OCI-LY7 (cell line): Measurements from ENCODE around the gene GLRX3. TPM values are rescaled to one million over a fixed set of nuclear protein-coding genes. Genes with fewer than 3 reads are reported as not detected.

Experiments
- BruUV-seq: library from RNA; stranded (reverse); fragments of 400-500 nt; replicated peaks from 2 replicates; lab custom pipeline; 2021; lab: Mats Ljungman, UMichigan
- CTCF ChIA-PET: fragments of 300-600 bp; sonication (Branson Sonifier 250); formaldehyde crosslinking; loops from one replicate; lab custom pipeline; 2022; ENCODE audit warnings: antibody characterized with exemption; ENCODE audit not compliant: unreplicated experiment; lab: Charles Lee
- POLR2A ChIA-PET: fragments of 300-600 bp; sonication (Branson Sonifier 250); formaldehyde crosslinking; loops from one replicate; lab custom pipeline; 2022; ENCODE audit warnings: antibody characterized with exemption; lab: Charles Lee
- DNase-seq: peaks from one replicate; pipeline ENCODE4 v3.0.0-alpha.2; 2015; ENCODE audit warnings: low spot score
- H2AFZ ChIP-seq: fragments of 200-600 bp; sonication (generic), shearing (Covaris generic); 2 replicates; pipeline ENCODE4 v1.6.1; 2014; ENCODE audit warnings: mild to moderate bottlenecking, antibody characterized with exemption, low read length, moderate library complexity
- H3K27ac ChIP-seq: fragments of 200-600 bp; sonication (generic); 2 replicates; pipeline ENCODE4 v1.5.1; 2014; ENCODE audit warnings: mixed run types, low read depth, mild to moderate bottlenecking, moderate library complexity, low read length, inconsistent platforms; ENCODE audit not compliant: poor library complexity, severe bottlenecking
- H3K36me3 ChIP-seq: fragments of 200-600 bp; sonication (generic); 2 replicates; pipeline ENCODE4 v1.6.1; 2014; ENCODE audit warnings: mild to moderate bottlenecking, antibody characterized with exemption, low read length, moderate library complexity, mixed read lengths; ENCODE audit not compliant: insufficient read depth
- H3K4me1 ChIP-seq: fragments of 200-600 bp; sonication (generic); 2 replicates; pipeline ENCODE4 v1.5.1; 2014; ENCODE audit warnings: mild to moderate bottlenecking, low read length; ENCODE audit not compliant: insufficient read depth, poor library complexity, severe bottlenecking
- H3K4me2 ChIP-seq: fragments of 200-600 bp; sonication (generic); 2 replicates; pipeline ENCODE4 v1.6.1; 2014; ENCODE audit warnings: mild to moderate bottlenecking, low read length
- H3K4me3 ChIP-seq: fragments of 200-600 bp; sonication (generic); 2 replicates; pipeline ENCODE4 v1.5.1; 2014; ENCODE audit warnings: mild to moderate bottlenecking, low read depth, low read length; ENCODE audit not compliant: poor library complexity, severe bottlenecking
- H3K79me2 ChIP-seq: fragments of 200-600 bp; sonication (generic); 2 replicates; pipeline ENCODE4 v1.6.1; 2016; ENCODE audit warnings: low read depth, mild to moderate bottlenecking, low read length, moderate library complexity, mixed read lengths; ENCODE audit not compliant: insufficient read depth
- H3K9me2 ChIP-seq: fragments of 200-600 bp; sonication (generic); 2 replicates; pipeline ENCODE4 v1.6.1; 2016; ENCODE audit warnings: mild to moderate bottlenecking, low read length, mixed read lengths; ENCODE audit not compliant: insufficient read depth
- H3K9me3 ChIP-seq: fragments of 200-600 bp; sonication (generic); 2 replicates; pipeline ENCODE4 v1.6.1; 2014; ENCODE audit warnings: mild to moderate bottlenecking, mixed run types, low read length, mixed read lengths
- H4K20me1 ChIP-seq: fragments of 200-600 bp; sonication (generic); 2 replicates; pipeline ENCODE4 v1.6.1; 2014; ENCODE audit warnings: mild to moderate bottlenecking, antibody characterized with exemption, low read length, moderate library complexity, mixed read lengths; ENCODE audit not compliant: insufficient read depth
- EZH2phosphoT487 ChIP-seq: fragments of 200-600 bp; sonication (generic); IDR thresholded peaks from 2 replicates; pipeline ENCODE4 v1.6.1; 2018; ENCODE audit warnings: low read depth, borderline replicate concordance, mild to moderate bottlenecking, mixed run types, antibody characterized with exemption, low read length, moderate library complexity, mixed read lengths
- intact Hi-C: fragments of 100-400 bp; cut with micrococcal nuclease; formaldehyde crosslinking; loops from one replicate; pipeline ENCODE4 v1.10.0; 2022; ENCODE audit not compliant: unreplicated experiment
- total RNA-seq, 2 experiments: library from RNA; depleted of rRNA in 1 of 2; stranded (reverse); fragments of >200 nt in 1 of 2; shearing (Covaris generic) in 1 of 2; gene quantifications; 2 replicates each; pipeline ENCODE4 v1.2.3, GENCODE V29; 2014 to 2022
- TF ChIP-seq, protein P1 (sequence below): fragments of 200-600 bp; sonication (generic); conservative IDR thresholded peaks from 2 replicates; pipeline ENCODE4 v1.5.1; 2014; ENCODE audit warnings: mild to moderate bottlenecking, antibody characterized with exemption, low read length, moderate library complexity, mixed read lengths

GLRX3 gene
- total RNA-seq, 2 experiments from 2014 or later = 83.2 to 117 TPM

DNA sequence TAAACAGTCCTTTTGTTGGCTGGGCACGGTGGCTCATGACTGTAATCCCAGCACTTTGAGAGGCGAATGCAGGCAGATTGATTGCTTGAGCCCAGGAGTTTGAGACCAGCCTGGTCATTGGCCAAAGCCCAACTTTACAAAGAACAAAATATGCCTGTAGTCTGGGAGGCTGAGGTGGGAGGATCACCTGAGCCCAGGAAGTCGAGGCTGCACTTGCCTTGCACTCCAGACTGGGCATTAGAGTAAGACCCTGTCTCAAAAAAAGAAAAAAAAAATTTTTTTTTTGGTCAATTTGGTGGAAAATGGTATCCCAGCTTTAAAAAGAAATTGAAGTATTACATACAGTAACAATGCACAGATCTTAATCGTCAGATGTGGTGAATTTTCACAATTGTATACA, 4.8 kb downstream of the GLRX3 start:
- Histone ChIP-seq H4K20me1 (peaks cover 42% of the 10 kb centered on the region), H2AFZ (no peak overlapping the region), H3K4me2 (peak overlapping the region; percentile 98), H3K4me3 (peak overlapping the region; percentile 61), H3K27ac (peak overlapping the region; percentile 88), H3K79me2 (peaks cover 96% of the 10 kb centered on the region), H3K9me3 (no peaks in the 10 kb centered on the region), H3K4me1 (peaks cover 67% of the 10 kb centered on the region), H3K36me3 (peaks cover 65% of the 10 kb centered on the region), H3K9me2 (no peaks in the 10 kb centered on the region)
- TF ChIP-seq EZH2phosphoT487 = no peak
- TF ChIP-seq, protein P1, sequence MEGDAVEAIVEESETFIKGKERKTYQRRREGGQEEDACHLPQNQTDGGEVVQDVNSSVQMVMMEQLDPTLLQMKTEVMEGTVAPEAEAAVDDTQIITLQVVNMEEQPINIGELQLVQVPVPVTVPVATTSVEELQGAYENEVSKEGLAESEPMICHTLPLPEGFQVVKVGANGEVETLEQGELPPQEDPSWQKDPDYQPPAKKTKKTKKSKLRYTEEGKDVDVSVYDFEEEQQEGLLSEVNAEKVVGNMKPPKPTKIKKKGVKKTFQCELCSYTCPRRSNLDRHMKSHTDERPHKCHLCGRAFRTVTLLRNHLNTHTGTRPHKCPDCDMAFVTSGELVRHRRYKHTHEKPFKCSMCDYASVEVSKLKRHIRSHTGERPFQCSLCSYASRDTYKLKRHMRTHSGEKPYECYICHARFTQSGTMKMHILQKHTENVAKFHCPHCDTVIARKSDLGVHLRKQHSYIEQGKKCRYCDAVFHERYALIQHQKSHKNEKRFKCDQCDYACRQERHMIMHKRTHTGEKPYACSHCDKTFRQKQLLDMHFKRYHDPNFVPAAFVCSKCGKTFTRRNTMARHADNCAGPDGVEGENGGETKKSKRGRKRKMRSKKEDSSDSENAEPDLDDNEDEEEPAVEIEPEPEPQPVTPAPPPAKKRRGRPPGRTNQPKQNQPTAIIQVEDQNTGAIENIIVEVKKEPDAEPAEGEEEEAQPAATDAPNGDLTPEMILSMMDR = no peak
- POLR2A ChIA-PET = interaction anchor here (1.3 to 2.4 kb wide), 2 partner anchors 21 to 30 kb away, joined by 3 to 22 read pairs; partner anchors contain the start of gene C10orf143
- CTCF ChIA-PET = interaction anchor here (1.4 to 1.6 kb wide), 2 partner anchors 11 to 13 kb away, joined by 3 to 4 read pairs; no protein-coding TSS in a partner anchor
- no TSS peak for BruUV-seq
- DNase-seq = no peak
- intact Hi-C loops = no loop called here

DNA sequence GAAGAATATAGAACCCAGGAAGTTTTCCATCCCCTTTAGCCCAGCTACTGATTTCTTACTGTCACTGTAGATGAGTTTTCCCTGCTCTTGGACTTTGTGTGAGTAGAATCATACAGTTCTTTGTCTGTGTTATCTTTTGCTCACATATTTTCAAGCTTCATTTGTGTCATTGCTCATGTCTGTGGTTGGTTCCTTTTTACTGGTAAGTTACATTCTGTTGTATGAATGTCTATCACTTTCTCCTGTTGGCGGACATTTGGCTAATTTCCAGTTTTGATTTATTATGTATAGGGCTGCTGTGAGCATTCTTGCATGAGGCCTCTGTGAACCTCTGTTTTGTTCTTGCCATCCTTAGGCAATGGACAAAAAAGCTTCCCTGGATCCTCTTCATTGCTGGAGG, 5.3 kb downstream of the GLRX3 start:
- no peak for DNase-seq
- ChIA-PET POLR2A (interaction anchor here (0.8 to 2.4 kb wide), 4 partner anchors 15 to 31 kb away, joined by 3 to 22 read pairs (median 3); partner anchors contain the start of gene C10orf143), CTCF (interaction anchor here (1.4 to 1.6 kb wide), 2 partner anchors 11 to 14 kb away, joined by 3 to 4 read pairs; no protein-coding TSS in a partner anchor)
- Histone ChIP-seq H3K27ac (peak overlapping the region; percentile 88), H3K4me1 (peaks cover 71% of the 10 kb centered on the region), H3K79me2 (peaks cover 100% of the 10 kb centered on the region), H3K4me2 (peak overlapping the region; percentile 98), H3K4me3 (peak overlapping the region; percentile 61), H2AFZ (no peak overlapping the region), H4K20me1 (peaks cover 46% of the 10 kb centered on the region), H3K9me3 (no peaks in the 10 kb centered on the region), H3K9me2 (no peaks in the 10 kb centered on the region), H3K36me3 (peaks cover 70% of the 10 kb centered on the region)
- no TSS peak for BruUV-seq
- no peak for TF ChIP-seq EZH2phosphoT487
- TF ChIP-seq, protein P1 = no peak
- intact Hi-C loops = no loop called here

DNA sequence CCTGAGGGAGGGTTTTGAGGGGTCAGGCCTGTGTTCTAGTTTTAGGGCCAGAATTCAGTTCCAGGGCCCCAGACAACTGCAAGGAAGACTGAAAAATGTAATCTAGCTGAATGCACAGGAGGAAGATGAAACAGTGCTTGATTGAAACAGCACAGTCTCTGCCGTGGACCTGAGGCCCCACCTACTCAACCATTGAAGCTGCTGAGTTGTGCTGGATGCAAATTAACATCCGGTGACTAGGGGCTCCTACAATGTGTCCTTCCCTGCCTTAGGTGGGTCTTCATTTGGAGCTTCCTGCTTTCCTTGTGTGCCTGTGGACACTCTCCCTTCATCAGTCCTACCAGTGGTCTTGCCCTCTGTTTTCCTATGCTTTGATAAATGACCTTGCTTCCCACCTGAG, 5.7 kb downstream of the GLRX3 start:
- ChIA-PET POLR2A (interaction anchor here (0.8 to 2.4 kb wide), 5 partner anchors 15 to 35 kb away, joined by 3 to 22 read pairs (median 3); partner anchors contain the start of gene C10orf143), CTCF (interaction anchor here (0.5 to 1.6 kb wide), 4 partner anchors 12 to 675 kb away, joined by 3 to 6 read pairs (median 4); no protein-coding TSS in a partner anchor)
- Histone ChIP-seq H3K4me3 (peak overlapping the region; percentile 61), H2AFZ (no peak overlapping the region), H3K4me2 (peak overlapping the region; percentile 98), H4K20me1 (peaks cover 47% of the 10 kb centered on the region), H3K27ac (peak overlapping the region; percentile 88), H3K36me3 (peaks cover 74% of the 10 kb centered on the region), H3K9me2 (no peaks in the 10 kb centered on the region), H3K9me3 (no peaks in the 10 kb centered on the region), H3K4me1 (peaks cover 72% of the 10 kb centered on the region), H3K79me2 (peaks cover 100% of the 10 kb centered on the region)
- DNase-seq = peak; percentile 76
- intact Hi-C loops = loop anchor here (1.0 kb wide), 1 partner anchor 32 kb away; the partner anchor contains the start of gene C10orf143
- BruUV-seq = no TSS peak
- no peak for TF ChIP-seq EZH2phosphoT487
- TF ChIP-seq, protein P1 = no peak
